ENCODE results near the gene DRG2.

DRG2 gene

DNA sequence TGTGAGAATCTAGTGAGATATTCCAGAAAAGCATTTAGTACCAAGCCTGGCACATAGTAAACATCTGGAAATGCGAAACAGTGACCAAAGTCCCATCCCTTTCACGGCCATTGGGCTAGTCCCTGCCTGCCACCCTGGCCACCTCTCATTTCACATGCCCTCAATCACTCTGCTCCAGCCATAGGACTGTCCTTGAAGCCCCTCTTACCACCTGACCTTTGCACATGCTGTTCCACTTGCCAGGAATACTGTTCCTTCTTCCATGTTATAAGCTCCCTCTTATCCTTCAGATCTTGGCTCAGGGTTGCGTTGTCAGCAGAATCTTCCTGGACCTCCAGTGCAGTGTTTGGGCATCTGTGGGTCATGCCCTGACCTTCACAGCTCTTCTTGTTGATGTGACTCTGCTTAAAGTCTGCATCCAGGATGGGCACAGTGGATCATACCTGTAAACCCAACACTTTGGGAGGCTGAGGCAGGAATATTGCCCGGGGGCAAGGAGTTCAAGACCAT, 22.9 kb downstream of the DRG2 start:
- FAIRE-seq (no peak), DNase-seq (ENCODE audit: extremely low spot score, insufficient read length, low read depth) (no peak)

- DNase-seq (ENCODE audit: extremely low spot score, insufficient read length, low read depth) (no peak), FAIRE-seq (no peak)
Observed at GRCh38 chr17:18111330-18111971, 23.7 kb downstream of the DRG2 start.

DNA sequence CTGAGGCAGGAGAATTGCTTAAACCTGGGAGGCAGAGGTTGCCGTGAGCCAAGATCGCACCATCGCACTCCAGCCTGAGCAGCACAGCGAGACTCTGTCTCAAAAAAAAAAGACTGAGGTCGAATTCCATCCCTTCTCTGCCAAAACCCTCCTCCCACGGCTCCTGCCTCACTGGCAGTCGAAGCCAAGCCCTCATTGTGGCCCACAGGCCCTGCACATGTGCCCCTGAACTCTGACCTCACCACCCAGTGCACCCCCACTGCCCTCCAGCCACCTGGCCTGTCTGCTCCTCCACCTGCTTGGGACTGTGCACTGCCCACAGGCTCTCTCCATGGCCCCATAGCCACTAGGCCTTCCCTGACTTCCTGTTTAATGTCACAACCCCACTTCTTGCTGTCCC, 27.8 kb downstream of the DRG2 start:
- DNase-seq (ENCODE audit: extremely low spot score, insufficient read length, low read depth) = no peak
- FAIRE-seq = no peak

GRCh38 chr17:18116078-18116477, 28.3 kb downstream of the DRG2 start:
- no peak for DNase-seq (ENCODE audit: extremely low spot score, insufficient read length, low read depth)
- no peak for FAIRE-seq

GRCh38 chr17:18117533-18117932, 29.8 kb downstream of the DRG2 start:
- DNase-seq (ENCODE audit: extremely low spot score, insufficient read length, low read depth) (no peak), FAIRE-seq (no peak)

DNA sequence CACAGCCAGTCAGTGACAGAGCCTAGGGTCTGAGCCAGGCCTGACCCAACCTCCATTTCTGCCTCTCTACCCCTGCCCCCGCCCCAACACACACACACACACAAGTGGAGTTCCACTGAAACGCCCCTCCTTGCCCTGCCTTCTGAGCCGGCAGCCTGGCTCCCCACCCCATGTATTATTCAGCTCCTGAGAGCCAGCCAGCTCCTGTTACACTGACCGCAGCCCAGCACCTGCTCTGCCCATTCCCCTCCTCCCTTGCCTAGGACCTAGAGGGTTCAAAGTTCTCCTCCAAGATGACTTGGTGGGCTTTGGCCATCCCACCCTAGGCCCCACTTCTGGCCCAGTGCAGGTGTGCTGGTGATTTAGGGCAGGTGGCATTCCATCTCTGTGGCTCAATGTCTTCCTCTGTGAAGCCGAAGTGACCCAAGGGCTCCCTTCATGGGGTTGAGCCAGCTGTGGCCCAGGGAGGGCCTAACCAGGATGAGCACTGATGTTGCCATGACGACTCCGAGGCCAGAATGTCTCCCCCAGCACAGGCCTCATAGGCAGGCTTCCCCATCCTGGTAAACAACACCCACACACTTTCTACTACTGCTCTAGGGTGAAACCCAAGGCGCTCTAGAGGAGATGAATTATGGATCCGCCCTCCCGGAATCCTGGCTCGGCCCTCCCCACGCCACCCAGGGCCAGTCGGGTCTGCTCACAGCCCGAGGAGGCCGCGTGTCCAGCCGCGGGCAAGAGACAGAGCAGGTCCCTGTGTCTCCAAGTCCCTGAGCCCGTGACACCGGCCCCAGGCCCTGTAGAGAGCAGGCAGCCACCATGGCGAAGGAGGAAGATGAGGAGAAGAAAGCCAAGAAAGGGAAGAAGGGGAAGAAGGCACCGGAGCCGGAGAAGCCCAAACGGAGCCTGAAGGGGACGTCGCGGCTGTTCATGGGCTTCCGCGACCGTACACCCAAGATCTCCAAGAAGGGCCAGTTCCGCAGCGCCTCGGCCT, 30.5 kb downstream of the DRG2 start:
- FAIRE-seq = no peak
- no peak for DNase-seq (ENCODE audit: extremely low spot score, insufficient read length, low read depth)

DNA sequence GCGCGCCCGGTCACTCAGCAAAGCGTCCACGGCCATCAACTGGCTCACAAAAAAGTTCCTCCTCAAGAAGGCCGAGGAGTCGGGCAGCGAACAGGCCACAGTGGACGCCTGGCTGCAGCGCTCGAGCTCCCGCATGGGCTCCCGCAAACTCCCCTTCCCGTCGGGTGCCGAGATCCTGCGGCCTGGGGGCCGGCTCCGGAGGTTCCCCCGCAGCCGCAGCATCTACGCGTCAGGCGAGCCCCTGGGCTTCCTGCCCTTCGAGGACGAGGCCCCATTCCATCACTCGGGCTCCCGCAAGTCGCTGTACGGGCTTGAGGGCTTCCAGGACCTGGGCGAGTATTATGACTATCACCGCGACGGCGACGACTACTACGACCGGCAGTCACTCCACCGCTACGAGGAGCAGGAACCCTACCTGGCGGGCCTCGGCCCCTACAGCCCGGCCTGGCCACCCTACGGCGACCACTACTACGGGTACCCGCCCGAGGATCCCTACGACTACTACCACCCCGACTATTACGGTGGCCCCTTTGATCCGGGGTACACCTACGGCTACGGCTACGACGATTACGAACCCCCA, 31.5 kb downstream of the DRG2 start:
- no peak for FAIRE-seq

GRCh38 chr17:18119938-18120337, 32.2 kb downstream of the DRG2 start:
- no peak for FAIRE-seq
- DNase-seq (ENCODE audit: extremely low spot score, insufficient read length, low read depth) = no peak

More for the DNA sequence above, 31.5 kb downstream of the DRG2 start:
- DNase-seq (ENCODE audit: extremely low spot score, insufficient read length, low read depth) = no peak

DNA sequence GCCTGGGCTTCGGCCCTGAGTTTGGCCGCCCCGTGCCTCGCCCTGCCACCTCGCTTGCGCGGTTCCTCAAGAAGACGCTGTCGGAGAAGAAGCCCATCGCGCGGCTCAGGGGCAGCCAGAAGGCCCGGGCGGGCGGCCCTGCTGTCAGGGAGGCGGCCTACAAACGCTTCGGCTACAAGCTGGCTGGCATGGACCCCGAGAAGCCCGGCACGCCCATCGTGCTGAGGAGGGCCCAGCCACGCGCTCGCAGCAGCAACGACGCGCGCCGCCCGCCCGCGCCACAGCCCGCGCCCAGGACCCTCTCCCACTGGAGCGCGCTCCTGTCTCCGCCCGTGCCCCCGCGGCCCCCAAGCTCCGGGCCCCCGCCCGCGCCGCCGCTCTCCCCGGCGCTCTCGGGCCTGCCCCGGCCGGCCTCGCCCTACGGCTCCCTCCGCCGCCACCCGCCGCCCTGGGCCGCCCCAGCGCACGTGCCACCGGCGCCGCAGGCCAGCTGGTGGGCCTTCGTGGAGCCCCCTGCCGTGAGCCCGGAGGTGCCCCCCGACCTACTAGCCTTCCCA, 32.8 kb downstream of the DRG2 start:
- DNase-seq (ENCODE audit: extremely low spot score, insufficient read length, low read depth) (no peak), FAIRE-seq (no peak)

- DNase-seq (ENCODE audit: extremely low spot score, insufficient read length, low read depth) (no peak), FAIRE-seq (no peak)
Observed at GRCh38 chr17:18121144-18121910, 33.6 kb downstream of the DRG2 start.

- DNase-seq (ENCODE audit: extremely low spot score, insufficient read length, low read depth) = no peak
- no peak for FAIRE-seq
Observed at GRCh38 chr17:18122990-18123753, 35.4 kb downstream of the DRG2 start.

DNA sequence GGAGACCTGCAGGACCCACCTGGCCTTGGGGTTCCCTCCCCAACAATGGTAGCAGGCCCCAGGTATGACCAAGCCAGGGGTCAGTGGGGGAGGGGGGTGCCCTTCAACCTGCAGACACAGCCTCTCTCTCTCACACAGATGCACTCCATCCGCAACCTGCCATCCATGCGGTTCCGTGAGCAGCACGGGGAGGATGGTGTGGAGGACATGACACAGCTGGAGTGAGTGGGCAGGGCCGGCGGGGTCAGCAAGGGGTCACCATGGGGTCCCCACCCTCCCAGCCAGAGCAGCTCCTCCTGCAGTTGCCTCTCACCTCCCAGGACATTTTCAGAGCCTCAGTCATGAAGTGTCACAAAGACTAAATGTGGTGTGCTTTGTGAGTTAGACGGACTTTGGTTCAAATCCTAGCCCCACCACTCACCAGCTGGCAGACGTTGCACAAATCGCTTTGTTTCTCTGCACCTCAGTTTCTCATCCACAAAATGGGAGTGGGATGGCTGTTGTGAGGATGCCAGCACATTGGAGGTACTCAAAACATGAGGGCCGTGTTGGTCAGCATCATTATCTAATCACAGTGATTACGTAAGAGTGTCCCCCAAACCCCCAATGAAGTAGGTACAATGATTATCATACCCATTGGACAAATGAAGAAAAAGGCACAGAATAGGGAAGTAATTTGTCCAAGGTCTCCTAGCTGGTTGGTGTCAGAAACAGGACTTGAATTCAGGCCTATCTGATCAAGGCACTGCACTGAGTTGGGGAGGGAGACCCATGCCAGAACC, 36.8 kb downstream of the DRG2 start:
- DNase-seq (ENCODE audit: extremely low spot score, insufficient read length, low read depth) (no peak), FAIRE-seq (no peak)

DNA sequence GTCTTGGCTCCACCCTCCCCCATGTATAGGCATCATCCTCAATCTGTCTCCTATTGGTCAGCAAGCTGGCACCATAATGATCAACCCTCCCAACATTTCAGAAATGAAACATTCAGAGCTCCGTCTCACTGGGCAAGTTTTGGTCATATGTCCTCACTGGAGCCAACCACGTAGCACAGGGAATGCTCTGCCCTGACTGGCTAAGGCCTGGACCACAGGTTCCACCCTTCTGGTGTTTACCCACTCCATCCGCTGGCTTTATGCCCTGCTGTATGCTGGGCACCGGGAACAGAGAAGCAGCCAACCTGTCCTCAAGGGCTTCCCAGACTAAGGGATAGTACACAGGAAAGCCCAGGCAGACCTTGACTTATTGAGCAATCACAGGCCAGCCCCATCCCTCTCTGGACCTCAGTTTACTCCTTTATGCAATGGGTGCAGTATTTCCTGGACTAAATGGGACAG, 41.3 kb downstream of the DRG2 start:
- DNase-seq (ENCODE audit: extremely low spot score, insufficient read length, low read depth) (no peak), FAIRE-seq (no peak)

GRCh38 chr17:18132711-18133110, 45.0 kb downstream of the DRG2 start:
- FAIRE-seq = no peak

DNA sequence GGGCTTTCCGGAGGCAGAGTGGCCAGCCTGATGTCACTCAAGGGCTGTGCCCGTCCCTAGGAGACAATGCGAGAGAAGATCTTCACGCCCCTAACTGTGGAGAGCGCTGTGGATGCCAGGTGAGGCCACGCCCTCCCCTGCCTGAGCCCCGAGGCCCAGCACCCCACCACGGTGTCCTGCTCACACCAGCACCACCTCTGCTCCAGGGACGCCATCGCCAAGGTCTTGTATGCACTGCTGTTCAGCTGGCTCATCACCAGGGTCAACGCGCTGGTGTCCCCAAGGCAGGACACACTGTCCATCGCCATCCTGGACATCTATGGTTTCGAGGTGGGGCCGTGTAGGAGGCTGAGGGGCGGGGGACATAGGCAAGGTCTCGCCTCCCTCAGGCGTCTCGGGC, 48.6 kb downstream of the DRG2 start:
- no peak for DNase-seq (ENCODE audit: extremely low spot score, insufficient read length, low read depth)
- no peak for FAIRE-seq

More at GRCh38 chr17:18132711-18133110, 45.0 kb downstream of the DRG2 start:
- no peak for DNase-seq (ENCODE audit: extremely low spot score, insufficient read length, low read depth)

- DNase-seq (ENCODE audit: extremely low spot score, insufficient read length, low read depth) (no peak), FAIRE-seq (no peak)
Observed at GRCh38 chr17:18138065-18138749, 50.5 kb downstream of the DRG2 start.

GRCh38 chr17:18139092-18139491, 51.3 kb downstream of the DRG2 start:
- FAIRE-seq (no peak), DNase-seq (ENCODE audit: extremely low spot score, insufficient read length, low read depth) (no peak)

DNA sequence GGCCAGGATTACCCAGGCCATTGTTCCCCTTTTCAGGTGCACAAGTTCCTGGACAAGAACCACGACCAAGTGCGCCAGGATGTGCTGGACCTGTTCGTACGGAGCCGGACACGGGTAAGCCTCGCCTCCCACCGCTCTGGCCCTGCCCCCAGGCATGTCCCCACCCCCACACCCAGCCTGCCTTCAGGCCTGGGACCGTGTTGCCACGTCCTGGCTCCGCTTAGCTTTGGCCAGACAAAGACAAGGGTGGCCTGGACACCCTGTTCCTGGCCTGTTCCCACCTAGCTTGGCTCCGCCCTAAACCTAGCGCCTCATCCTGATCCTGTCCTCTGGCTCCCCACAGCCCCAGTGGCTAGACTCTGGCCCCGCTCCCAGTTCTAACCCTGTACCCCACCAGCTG, 51.8 kb downstream of the DRG2 start:
- DNase-seq (ENCODE audit: extremely low spot score, insufficient read length, low read depth) = no peak
- no peak for FAIRE-seq
